GM19099 (cell line): ENCODE results near the gene MYO16.

Source experiments
- POLR2A ChIP-seq: IDR thresholded peaks from 3 replicates; pipeline ENCODE4 v1.6.1; 2011; ENCODE audit warnings: low read depth; ENCODE audit not compliant: insufficient read length; ENCODE audit errors: extremely low read depth

MYO16 gene

GRCh38 chr13:108915634-108916512 is 286.5 kb downstream of the MYO16 start:
- no peak for TF ChIP-seq POLR2A

GRCh38 chr13:108917581-108917980 is 288.2 kb downstream of the MYO16 start:
- TF ChIP-seq POLR2A = no peak

DNA sequence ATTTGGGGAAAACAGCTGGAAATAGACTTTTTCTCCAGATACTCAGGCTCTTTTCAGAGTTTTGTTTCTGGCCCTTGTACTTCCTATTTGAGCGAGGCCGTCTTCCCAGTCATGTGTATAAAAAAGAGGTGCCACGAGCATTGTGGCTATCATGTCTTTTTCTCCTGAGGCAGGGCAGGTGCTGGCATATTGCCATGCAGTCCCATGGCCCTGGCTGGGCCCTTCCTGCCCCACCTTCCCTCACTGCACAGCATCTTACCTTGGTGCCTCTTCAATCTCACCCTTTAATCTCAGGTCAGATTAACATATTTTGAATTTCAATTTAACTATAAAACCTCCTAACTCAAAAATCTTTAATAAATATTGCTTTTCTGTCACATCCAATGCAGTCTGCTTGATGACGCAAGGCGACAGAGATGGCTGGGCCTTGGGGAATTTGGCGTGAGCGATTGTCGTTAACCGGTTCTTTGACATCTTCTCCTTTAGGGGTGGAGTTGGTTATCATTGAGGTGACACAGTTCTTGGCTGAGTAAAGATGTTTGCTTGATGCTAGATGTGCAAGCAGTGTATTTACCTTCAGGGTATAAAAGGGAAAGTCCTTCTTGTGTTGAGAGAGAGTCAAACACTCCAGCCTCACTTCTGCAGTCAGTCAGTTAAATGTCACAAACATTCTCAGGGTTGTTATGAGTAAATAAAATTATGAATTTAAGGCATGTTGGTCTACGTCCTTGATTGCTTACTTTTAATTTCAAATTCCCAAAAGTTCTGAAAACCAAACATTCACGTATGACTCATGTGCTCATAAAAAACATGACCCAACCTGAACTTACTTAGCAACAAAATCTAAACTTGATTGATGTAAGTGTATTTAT is 289.9 kb downstream of the MYO16 start:
- no peak for TF ChIP-seq POLR2A

- no peak for TF ChIP-seq POLR2A
These were observed 290.7 kb downstream of the MYO16 start for GRCh38 chr13:108920137-108920536.

DNA sequence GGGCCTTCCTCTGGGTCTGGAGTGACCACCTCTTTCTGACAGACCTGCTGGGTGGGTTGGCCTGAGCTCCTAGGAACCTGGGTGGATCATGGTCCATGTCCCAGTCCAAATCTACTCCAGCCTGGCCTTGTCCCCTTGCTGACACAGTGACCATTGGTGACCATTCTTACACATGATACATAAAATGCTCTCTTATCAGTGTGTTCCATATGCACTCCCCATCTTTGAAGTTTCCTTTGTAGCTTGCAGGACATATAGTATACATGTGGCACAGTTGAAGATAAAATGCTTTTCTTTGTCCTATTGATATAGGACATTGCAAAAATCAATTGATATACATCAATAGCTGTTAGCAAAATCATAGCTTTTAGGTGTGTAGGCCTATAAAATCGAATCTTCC is 291.8 kb downstream of the MYO16 start:
- TF ChIP-seq POLR2A = no peak

GRCh38 chr13:108922108-108922507 is 292.7 kb downstream of the MYO16 start:
- TF ChIP-seq POLR2A = no peak

DNA sequence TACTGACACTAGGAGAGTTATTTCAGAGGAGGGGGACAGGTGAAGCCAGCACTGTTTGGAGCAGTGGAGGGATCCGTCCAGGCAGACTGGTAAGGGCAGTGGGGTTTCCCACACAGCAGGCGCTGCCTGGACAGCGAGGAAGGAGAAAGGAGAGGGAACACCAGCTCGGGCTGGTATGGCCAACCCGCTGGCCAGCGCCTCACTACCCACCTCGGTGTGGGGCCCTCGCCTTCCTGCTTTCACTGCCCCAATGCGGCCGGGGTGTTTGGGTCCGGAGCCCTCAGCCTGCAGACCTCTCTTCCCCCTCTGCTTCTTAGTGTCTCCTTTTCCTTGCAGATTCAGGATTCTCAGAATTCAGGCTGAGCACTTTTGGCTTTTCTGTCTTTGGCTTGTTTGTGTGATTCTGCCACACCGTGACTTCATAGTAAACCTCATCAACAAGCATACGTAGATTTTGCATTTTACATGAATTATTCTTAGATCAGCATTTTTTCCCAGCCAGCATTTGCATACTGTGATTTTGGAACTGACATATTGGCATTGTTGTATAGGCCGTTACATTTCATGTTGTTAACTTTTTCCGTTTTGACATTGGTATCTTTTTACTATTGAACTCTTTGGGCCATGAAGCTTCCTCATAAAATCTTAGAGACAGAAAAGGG is 294.1 kb downstream of the MYO16 start:
- TF ChIP-seq POLR2A = no peak

DNA sequence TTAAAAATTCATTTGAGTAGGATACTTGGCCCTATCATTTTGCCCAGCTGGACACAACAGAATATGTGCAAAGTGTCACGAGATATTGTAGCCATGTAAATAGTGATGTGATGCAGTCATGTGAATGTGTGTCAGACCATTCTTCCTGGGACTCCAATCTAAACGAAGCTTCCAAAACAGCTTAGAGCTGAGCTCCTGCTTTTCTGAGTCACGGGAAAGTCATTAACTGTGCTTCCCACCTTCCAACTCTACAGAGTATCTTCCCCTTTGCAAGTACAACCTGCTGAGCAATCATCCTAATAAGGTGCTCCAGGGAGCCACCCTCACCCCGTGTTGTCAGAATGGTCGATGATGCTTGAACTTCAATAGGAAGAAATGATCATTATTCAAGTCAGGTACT is 294.7 kb downstream of the MYO16 start:
- TF ChIP-seq POLR2A = no peak

DNA sequence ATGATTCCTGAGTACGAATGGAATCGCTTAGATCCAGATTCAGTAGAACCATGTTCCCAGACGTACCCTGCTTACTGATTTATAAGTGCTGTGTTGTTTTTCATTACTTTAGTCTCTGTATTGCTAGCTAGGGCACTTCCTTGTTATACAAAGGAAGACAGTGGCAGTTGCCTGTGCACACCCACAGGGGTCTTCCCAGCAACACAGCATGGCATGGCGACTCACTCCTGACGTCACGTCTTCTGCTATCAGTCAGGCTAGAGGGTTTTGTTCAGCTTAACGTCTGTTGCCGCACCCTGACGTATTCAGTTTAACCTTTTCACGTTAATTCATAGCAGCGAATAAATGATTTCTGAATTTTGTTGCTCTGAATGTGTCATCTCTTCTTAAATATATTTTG is 295.1 kb downstream of the MYO16 start:
- no peak for TF ChIP-seq POLR2A

DNA sequence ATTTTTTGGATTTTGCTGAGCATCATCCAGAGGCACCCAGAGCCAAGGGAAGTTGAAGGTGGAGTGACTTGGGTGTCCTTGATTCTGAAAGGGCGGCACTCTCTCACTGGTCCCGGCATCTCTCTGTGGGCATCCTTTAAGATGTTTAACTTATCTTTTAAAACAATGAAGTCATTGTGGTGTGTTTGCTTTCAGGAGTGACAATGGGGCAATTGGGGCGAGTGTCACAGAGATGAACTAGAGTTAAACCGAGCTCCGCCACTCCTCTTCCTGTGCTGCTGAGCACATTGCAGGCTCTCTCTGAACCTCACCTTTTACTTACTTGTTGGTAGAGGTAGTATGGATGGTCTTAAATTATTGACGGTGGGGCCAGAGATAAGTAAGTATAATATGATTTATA is 295.7 kb downstream of the MYO16 start:
- TF ChIP-seq POLR2A = no peak

DNA sequence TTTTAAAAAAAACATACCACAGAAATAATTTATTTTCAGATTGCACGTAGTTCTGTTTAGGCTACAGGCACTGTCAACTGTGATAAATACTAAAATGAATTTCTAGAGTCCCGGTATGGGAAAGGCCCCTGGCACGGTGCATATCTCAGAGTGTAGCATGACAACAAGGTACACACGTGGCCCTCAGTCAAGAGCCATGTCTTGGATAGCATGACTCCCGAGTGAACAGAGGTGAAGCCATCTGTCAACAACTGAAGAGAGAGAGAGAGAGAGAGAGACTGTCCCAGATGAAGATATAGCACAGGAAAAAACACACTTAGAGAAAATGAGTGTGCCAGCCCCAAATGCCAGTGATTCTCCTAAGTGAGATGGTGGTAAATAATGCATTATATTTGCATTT is 297.5 kb downstream of the MYO16 start:
- TF ChIP-seq POLR2A = no peak

DNA sequence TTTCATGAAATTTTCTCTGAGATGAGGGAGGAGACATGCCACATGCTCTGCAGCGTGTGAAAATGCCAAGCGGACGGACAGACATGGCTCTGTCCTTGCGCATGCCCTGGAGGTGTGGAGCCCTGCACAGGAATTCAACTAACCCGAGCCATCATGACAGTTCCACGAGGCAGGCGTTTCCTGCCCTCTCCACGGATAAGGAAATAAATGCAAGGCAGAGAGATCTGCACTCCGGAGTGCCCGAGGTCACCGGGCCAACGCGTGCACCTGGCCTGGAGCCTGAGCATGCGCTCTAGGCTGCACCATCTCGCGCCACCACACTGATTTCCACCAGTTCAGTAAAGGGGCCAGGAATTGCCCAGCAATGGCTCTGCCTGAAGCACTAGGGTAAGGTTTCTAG is 298.2 kb downstream of the MYO16 start:
- no peak for TF ChIP-seq POLR2A

- no peak for TF ChIP-seq POLR2A
These were observed 300.3 kb downstream of the MYO16 start for GRCh38 chr13:108929532-108930206.

DNA sequence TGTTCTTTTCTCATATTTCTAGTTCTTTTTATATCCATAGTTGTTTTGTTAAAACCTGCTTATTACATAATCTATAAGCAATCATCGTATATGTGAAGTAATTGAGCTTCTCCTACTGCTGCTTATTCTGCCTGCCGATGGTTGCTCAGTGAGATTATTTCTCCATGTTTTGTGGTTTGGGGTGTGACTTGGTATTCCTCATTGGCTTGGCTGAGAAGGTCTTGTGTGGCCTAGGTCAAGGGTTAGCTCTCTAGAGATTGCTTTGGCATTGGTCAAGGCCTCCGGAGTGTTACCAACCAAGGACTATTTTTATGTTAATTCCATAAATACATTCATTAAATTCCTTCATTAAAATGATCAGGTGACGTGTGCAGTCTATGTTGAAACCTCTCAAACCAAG is 302.8 kb downstream of the MYO16 start:
- TF ChIP-seq POLR2A = no peak

DNA sequence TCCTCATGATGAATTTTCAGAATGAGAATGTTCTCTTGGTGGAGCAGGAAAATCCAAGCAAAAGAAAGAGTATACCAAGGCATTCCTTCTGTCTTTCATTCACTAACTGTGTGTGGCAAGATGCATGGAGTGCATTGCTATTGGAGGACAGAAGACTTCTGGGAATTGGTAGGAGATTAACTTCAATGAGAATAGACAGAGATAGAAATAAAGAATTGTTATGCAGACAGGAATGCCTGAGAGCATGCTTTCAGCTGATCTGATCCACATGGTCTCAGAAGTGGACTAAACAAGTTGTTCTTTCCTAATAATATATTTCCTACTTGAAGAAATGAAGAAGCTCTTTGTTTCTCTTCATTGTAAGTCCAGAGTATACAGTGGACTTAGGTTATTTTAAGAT is 303.6 kb downstream of the MYO16 start:
- TF ChIP-seq POLR2A = no peak

- TF ChIP-seq POLR2A = no peak
These were observed 308.7 kb downstream of the MYO16 start for GRCh38 chr13:108938155-108938554.

- no peak for TF ChIP-seq POLR2A
These were observed 310.7 kb downstream of the MYO16 start for GRCh38 chr13:108940121-108940520.
